Activated CD4-positive, alpha-beta memory T cell treated with anti-CD3 and anti-CD28 coated beads, Interleukin-2, amount 10 ng/mL, durations not matched to agents 7 days and 5 days (primary cell): ENCODE measurements around the gene NR3C2. TPM values are rescaled to one million over a fixed set of nuclear protein-coding genes. Genes with fewer than 3 reads are reported as not detected.
A peak's percentile ranks its signal among the peaks of the same experiment; 100 is the strongest.

ENCODE experiments used
- CTCF ChIA-PET: fragments of 350-600 bp; sonication (Branson Sonifier 250); formaldehyde crosslinking; loops from one replicate; lab custom pipeline; 2021; ENCODE audit warnings: antibody characterized with exemption, inconsistent platforms; lab: Charles Lee
- POLR2A ChIA-PET: fragments of 350-600 bp; sonication (Branson Sonifier 250); formaldehyde crosslinking; loops from one replicate; lab custom pipeline; 2021; ENCODE audit warnings: antibody characterized with exemption; lab: Charles Lee
- DNase-seq: peaks from one replicate; pipeline ENCODE4 v3.0.0-alpha.2; 2020
- H3K27ac Mint-ChIP-seq: one replicate; pipeline ENCODE4 v1.8.0; 2021; ENCODE audit warnings: mild to moderate bottlenecking, mixed read lengths
- H3K27me3 Mint-ChIP-seq: one replicate; pipeline ENCODE4 v1.8.0; 2021; ENCODE audit warnings: mixed read lengths
- H3K36me3 Mint-ChIP-seq: one replicate; pipeline ENCODE4 v1.8.0; 2021; ENCODE audit warnings: low read depth, mixed read lengths
- H3K4me1 Mint-ChIP-seq: one replicate; pipeline ENCODE4 v1.8.0; 2021; ENCODE audit warnings: mixed read lengths
- H3K4me3 Mint-ChIP-seq: one replicate; pipeline ENCODE4 v1.8.0; 2021; ENCODE audit warnings: mild to moderate bottlenecking, mixed read lengths
- H3K9me3 Mint-ChIP-seq: one replicate; pipeline ENCODE4 v1.8.0; 2021; ENCODE audit warnings: mixed read lengths
- total RNA-seq, 2 experiments: library from RNA; stranded (reverse); gene quantifications; one replicate each; pipeline ENCODE4 v1.2.3, GENCODE V29; 2021

The NR3C2 gene
- total RNA-seq, 2 experiments from 2014 or later: 4.1 to 5.0 TPM

DNA sequence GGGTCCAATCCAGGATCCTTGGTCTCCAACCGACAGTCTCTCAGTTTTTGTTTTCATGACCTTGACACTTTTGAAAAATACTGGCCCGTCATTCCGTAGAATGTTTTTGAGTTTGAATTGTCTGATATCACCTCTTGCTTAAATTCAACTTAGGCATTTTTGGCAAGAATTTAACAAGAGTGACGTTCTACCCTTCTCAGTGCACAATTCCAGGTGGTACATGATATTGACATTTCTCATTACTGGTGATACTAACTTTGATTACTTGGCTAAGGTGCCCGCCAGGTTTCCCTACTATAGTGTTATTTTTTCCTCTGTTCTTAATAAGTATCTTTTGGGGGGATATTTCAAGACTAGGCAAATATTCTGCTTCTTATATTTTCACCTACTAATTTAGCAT lies 215.1 kb downstream of the NR3C2 start:
- Mint-ChIP-seq H3K27me3 (no peaks in the 10 kb centered on the region), H3K27ac (no peak overlapping the region), H3K36me3 (no peaks in the 10 kb centered on the region), H3K4me1 (no peaks in the 10 kb centered on the region), H3K9me3 (no peaks in the 10 kb centered on the region), H3K4me3 (no peak overlapping the region)
- DNase-seq: no peak
- ChIA-PET POLR2A (no interaction called here), CTCF (no interaction called here)

- no peak overlapping the region for H3K4me3 Mint-ChIP-seq
- DNase-seq: no peak
- POLR2A ChIA-PET: no interaction called here
- H3K4me1 Mint-ChIP-seq: no peaks in the 10 kb centered on the region
- no peaks in the 10 kb centered on the region for H3K36me3 Mint-ChIP-seq
- no peaks in the 10 kb centered on the region for H3K9me3 Mint-ChIP-seq
- no peak overlapping the region for H3K27ac Mint-ChIP-seq
- CTCF ChIA-PET: no interaction called here
- no peaks in the 10 kb centered on the region for H3K27me3 Mint-ChIP-seq
Measured at GRCh38 chr4:148226341-148226740, 215.9 kb downstream of the NR3C2 start.

DNA sequence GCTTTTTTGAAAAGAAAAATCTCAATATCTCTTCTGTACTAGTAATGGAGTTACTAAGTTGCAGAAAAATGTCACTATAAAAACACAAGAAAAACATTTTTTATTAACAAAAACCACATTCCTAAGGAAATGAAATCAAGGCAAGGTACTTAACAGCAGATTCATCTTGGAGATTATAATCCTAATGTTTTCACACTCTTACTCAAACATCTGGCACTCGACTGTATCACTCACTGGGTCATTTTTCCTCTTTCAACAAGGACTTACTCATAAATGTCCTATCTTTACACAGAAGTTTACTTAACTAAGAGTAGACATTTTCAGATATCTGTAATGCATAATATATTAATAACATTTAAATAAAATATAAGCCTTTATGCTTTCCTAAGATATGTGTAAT lies 216.6 kb downstream of the NR3C2 start:
- POLR2A ChIA-PET: no interaction called here
- H3K9me3 Mint-ChIP-seq: no peaks in the 10 kb centered on the region
- H3K4me1 Mint-ChIP-seq: no peaks in the 10 kb centered on the region
- CTCF ChIA-PET: no interaction called here
- H3K27ac Mint-ChIP-seq: no peak overlapping the region
- H3K4me3 Mint-ChIP-seq: no peak overlapping the region
- no peaks in the 10 kb centered on the region for H3K27me3 Mint-ChIP-seq
- no peak for DNase-seq
- no peaks in the 10 kb centered on the region for H3K36me3 Mint-ChIP-seq

GRCh38 chr4:148224476-148224875 lies 217.7 kb downstream of the NR3C2 start:
- Mint-ChIP-seq H3K9me3 (no peaks in the 10 kb centered on the region), H3K27me3 (no peaks in the 10 kb centered on the region), H3K27ac (no peak overlapping the region), H3K36me3 (no peaks in the 10 kb centered on the region), H3K4me1 (no peaks in the 10 kb centered on the region), H3K4me3 (no peak overlapping the region)
- POLR2A ChIA-PET: no interaction called here
- no peak for DNase-seq
- CTCF ChIA-PET: interaction anchor here (1.1 kb wide), 1 partner anchor 13 kb away, joined by 3 read pairs; no protein-coding TSS in a partner anchor

- Mint-ChIP-seq H3K36me3 (no peaks in the 10 kb centered on the region), H3K27me3 (no peaks in the 10 kb centered on the region), H3K4me1 (peaks cover 3% of the 10 kb centered on the region), H3K4me3 (no peak overlapping the region), H3K9me3 (no peaks in the 10 kb centered on the region), H3K27ac (no peak overlapping the region)
- ChIA-PET CTCF (no interaction called here), POLR2A (no interaction called here)
- no peak for DNase-seq
Measured at GRCh38 chr4:148222991-148223660, 219.1 kb downstream of the NR3C2 start.

DNA sequence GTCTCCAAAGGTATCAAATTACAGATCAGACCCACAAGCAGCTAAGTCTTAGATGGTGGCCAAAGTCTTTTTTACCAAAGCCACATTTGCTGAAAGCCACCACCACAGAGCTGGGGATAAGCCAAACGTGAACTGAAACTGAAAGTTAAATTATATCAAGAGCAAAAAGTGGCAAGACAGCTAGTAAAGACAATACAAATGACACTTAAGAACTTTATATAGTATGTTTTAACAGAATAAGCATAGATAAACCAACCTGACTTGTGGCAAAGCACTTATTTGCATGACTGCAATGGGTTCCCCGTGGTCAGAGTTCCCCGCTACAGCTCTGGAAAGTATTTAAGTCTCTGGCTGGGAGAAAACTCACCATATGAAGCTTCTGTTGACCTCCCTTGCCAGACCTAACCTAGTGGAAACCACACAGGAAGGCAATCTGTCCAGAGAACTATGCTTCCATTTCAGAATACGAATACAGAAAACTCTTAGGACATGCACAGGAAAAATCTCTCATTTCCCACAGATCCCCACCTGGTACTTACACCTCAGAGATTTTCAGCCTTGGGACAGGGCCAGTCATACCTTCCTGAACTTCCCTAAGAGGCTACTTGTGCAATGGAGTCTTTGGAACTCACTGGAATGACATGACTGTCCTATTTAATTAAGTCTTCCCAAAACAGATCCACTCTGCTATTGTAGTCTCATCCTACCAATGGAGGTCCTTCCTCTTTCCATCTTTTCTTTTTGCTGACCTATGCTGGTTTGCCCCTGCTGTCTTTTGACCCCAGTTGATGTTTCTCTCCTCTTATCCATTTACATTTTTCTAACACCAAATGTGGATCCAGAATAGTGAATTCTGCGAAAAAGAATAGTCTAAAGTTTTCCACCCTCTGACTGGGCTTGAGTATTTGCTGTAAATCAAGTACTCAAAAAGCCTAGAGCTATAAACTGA lies 225.1 kb downstream of the NR3C2 start:
- CTCF ChIA-PET: interaction anchor here (1.1 kb wide), 1 partner anchor 16 kb away, joined by 3 read pairs; no protein-coding TSS in a partner anchor
- peak overlapping the region; percentile 79 for H3K27ac Mint-ChIP-seq
- peak; percentile 55 for DNase-seq
- H3K9me3 Mint-ChIP-seq: no peaks in the 10 kb centered on the region
- H3K4me1 Mint-ChIP-seq: peaks cover 25% of the 10 kb centered on the region
- POLR2A ChIA-PET: interaction anchor here (0.9 to 1.1 kb wide), 2 partner anchors 165 to 226 kb away, joined by 3 to 5 read pairs; no protein-coding TSS in a partner anchor
- H3K36me3 Mint-ChIP-seq: no peaks in the 10 kb centered on the region
- H3K4me3 Mint-ChIP-seq: peak overlapping the region; percentile 66
- H3K27me3 Mint-ChIP-seq: no peaks in the 10 kb centered on the region

- ChIA-PET CTCF (interaction anchor here (0.7 to 1.1 kb wide), 2 partner anchors 16 to 598 kb away, joined by 3 read pairs; no protein-coding TSS in a partner anchor), POLR2A (interaction anchor here (0.9 to 1.1 kb wide), 2 partner anchors 164 to 227 kb away, joined by 3 to 5 read pairs; no protein-coding TSS in a partner anchor)
- Mint-ChIP-seq H3K27me3 (no peaks in the 10 kb centered on the region), H3K4me3 (peak overlapping the region; percentile 66), H3K36me3 (no peaks in the 10 kb centered on the region), H3K4me1 (peaks cover 25% of the 10 kb centered on the region), H3K27ac (no peak overlapping the region), H3K9me3 (no peaks in the 10 kb centered on the region)
- no peak for DNase-seq
Measured at GRCh38 chr4:148216321-148216720, 225.9 kb downstream of the NR3C2 start.

DNA sequence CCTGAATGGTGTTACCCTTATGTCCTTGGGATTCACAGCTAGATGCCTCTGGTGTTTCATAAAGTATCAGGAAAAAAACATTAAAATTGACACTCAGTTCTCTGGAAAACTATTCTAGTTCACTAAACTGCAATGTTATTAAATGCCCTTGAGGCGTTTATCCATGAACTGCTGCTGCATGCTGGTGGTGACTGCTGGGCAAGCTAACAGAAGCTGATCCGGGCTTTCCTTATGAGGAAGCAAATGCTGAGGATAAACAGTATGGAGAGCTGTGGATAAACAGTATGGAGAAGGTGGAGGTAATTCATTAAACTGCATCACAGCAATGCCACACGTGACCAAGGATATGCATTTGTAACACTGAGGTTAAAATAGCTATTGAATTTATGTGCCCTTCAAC lies 227.0 kb downstream of the NR3C2 start:
- POLR2A ChIA-PET: no interaction called here
- DNase-seq: no peak
- peaks cover 25% of the 10 kb centered on the region for H3K4me1 Mint-ChIP-seq
- H3K9me3 Mint-ChIP-seq: no peaks in the 10 kb centered on the region
- H3K36me3 Mint-ChIP-seq: no peaks in the 10 kb centered on the region
- no peaks in the 10 kb centered on the region for H3K27me3 Mint-ChIP-seq
- no peak overlapping the region for H3K27ac Mint-ChIP-seq
- CTCF ChIA-PET: no interaction called here
- no peak overlapping the region for H3K4me3 Mint-ChIP-seq

DNA sequence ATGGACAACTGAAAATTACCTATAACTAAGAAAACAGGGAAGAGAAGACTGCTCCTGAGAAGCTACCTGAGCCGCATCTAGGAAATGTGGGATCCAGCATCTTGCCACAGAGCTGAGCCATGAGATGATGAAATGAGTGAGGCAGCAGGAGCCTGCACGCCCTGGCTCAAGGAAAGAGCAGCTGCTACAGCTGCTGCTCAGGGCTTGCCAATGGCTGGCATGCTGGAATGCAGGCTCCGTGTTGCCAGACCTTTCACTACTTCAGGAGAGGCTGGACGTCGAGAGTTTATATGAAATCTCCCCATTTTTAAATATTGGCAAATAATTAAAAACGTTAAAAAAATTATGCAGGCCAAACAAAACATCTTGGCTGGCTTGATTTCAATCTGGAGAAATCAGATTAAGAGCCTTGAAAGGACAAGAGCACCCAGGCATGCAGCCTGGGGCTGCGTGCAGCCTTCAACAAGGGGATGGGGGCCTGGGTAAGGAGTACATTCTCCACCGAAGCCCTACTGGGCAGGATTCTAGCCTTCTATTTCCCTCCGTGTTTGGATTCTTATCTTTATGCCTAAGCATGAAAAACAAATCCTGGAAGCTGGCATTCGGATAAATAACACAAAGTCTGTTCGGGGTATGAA lies 227.6 kb downstream of the NR3C2 start:
- CTCF ChIA-PET: no interaction called here
- Mint-ChIP-seq H3K36me3 (no peaks in the 10 kb centered on the region), H3K4me3 (no peak overlapping the region), H3K27ac (no peak overlapping the region), H3K27me3 (no peaks in the 10 kb centered on the region), H3K4me1 (peaks cover 25% of the 10 kb centered on the region), H3K9me3 (no peaks in the 10 kb centered on the region)
- DNase-seq: no peak
- POLR2A ChIA-PET: no interaction called here

- H3K4me1 Mint-ChIP-seq: peaks cover 8% of the 10 kb centered on the region
- H3K27ac Mint-ChIP-seq: no peak overlapping the region
- H3K36me3 Mint-ChIP-seq: no peaks in the 10 kb centered on the region
- ChIA-PET POLR2A (no interaction called here), CTCF (interaction anchor here (0.6 kb wide), 1 partner anchor 13 kb away, joined by 3 read pairs; no protein-coding TSS in a partner anchor)
- H3K4me3 Mint-ChIP-seq: no peak overlapping the region
- DNase-seq: no peak
- H3K9me3 Mint-ChIP-seq: no peaks in the 10 kb centered on the region
- H3K27me3 Mint-ChIP-seq: no peaks in the 10 kb centered on the region
Measured at GRCh38 chr4:148211533-148211932, 230.7 kb downstream of the NR3C2 start.

DNA sequence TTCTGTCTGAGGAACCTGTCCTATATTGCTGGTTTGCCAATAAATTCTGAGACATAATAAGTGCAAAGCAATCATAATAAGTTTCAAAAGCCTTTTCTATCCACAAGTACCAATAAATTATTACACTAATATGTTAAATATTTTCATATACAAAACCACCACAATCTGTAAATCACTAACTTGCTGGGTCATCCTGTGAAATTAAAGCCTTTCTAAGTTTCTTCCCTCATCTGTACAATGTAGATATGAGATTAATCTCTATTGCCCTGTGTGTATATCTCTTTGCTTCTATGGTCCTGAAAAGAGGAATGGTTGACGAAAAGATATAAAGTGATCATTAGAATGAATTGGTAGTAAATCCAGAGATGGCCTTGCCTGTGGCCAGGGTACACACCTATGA lies 231.6 kb downstream of the NR3C2 start:
- DNase-seq: no peak
- Mint-ChIP-seq H3K4me1 (peaks cover 3% of the 10 kb centered on the region), H3K27me3 (no peaks in the 10 kb centered on the region), H3K27ac (no peak overlapping the region), H3K9me3 (no peaks in the 10 kb centered on the region), H3K36me3 (no peaks in the 10 kb centered on the region), H3K4me3 (no peak overlapping the region)
- POLR2A ChIA-PET: no interaction called here
- CTCF ChIA-PET: no interaction called here

GRCh38 chr4:148207068-148207467 lies 235.1 kb downstream of the NR3C2 start:
- H3K4me3 Mint-ChIP-seq: no peak overlapping the region
- ChIA-PET CTCF (no interaction called here), POLR2A (no interaction called here)
- no peaks in the 10 kb centered on the region for H3K36me3 Mint-ChIP-seq
- H3K4me1 Mint-ChIP-seq: no peaks in the 10 kb centered on the region
- H3K9me3 Mint-ChIP-seq: no peaks in the 10 kb centered on the region
- no peak for DNase-seq
- H3K27me3 Mint-ChIP-seq: no peaks in the 10 kb centered on the region
- no peak overlapping the region for H3K27ac Mint-ChIP-seq

- no peak overlapping the region for H3K27ac Mint-ChIP-seq
- no peaks in the 10 kb centered on the region for H3K36me3 Mint-ChIP-seq
- H3K9me3 Mint-ChIP-seq: no peaks in the 10 kb centered on the region
- no peak overlapping the region for H3K4me3 Mint-ChIP-seq
- DNase-seq: no peak
- no peaks in the 10 kb centered on the region for H3K27me3 Mint-ChIP-seq
- ChIA-PET CTCF (no interaction called here), POLR2A (no interaction called here)
- no peaks in the 10 kb centered on the region for H3K4me1 Mint-ChIP-seq
Measured at GRCh38 chr4:148205476-148205875, 236.7 kb downstream of the NR3C2 start.
